GM12878 (cell line): ENCODE data around the gene ITGA4. TPM values are rescaled to one million over a fixed set of nuclear protein-coding genes. Genes with fewer than 3 reads are reported as not detected.

Experiments
- ATAC-seq: fragments of 200-7000 bp; cut with Tn5 transposase; 3 replicates; pipeline ENCODE4 v1.9.1; 2020; ENCODE audit warnings: mild to moderate bottlenecking, moderate library complexity
- BruUV-seq: library from RNA; stranded (reverse); fragments of 400-500 nt; replicated peaks from 2 replicates; lab custom pipeline; 2021; lab: Mats Ljungman, UMichigan
- CTCF ChIA-PET: fragments of 300-600 bp; sonication (Branson Sonifier 250); formaldehyde crosslinking; extraction: SDS; loops from one replicate; lab custom pipeline; 2021; ENCODE audit warnings: inconsistent platforms; lab: Yijun Ruan, JAX
- POLR2A ChIA-PET: fragments of 350-600 bp; formaldehyde crosslinking; extraction: SDS; loops from one replicate; lab custom pipeline; 2021; ENCODE audit warnings: inconsistent platforms; lab: Charles Lee
- RAD21 ChIA-PET: fragments of 300-600 bp; sonication (Branson Sonifier 250); formaldehyde crosslinking; loops from one replicate; lab custom pipeline; 2023; ENCODE audit warnings: antibody characterized with exemption; ENCODE audit not compliant: unreplicated experiment; lab: Charles Lee
- SMC1A ChIA-PET: fragments of 300-600 bp; sonication (Branson Sonifier 250); formaldehyde crosslinking; loops from one replicate; lab custom pipeline; 2023; ENCODE audit not compliant: unreplicated experiment, uncharacterized antibody; lab: Charles Lee
- DNase-seq: peaks from one replicate; pipeline ENCODE4 v3.0.0-alpha.2; 2011; ENCODE audit warnings: low read depth, low spot score
- FAIRE-seq: peaks from 3 replicates; lab custom pipeline; 2011; peaks lifted over from hg19 to GRCh38; lab: Jason Lieb, UNC
- H2AFZ ChIP-seq: 2 replicates; pipeline ENCODE4 v1.6.0; 2011; ENCODE audit warnings: low read depth, low read length, control low read depth; ENCODE audit not compliant: control insufficient read depth
- H3K27ac ChIP-seq: 2 replicates; pipeline ENCODE4 v1.5.1; 2011; ENCODE audit warnings: control low read depth; ENCODE audit not compliant: control insufficient read depth, insufficient read depth
- H3K27me3 ChIP-seq, 2 experiments: replicated peaks in 1 of 2; 2 replicates each; pipeline versions ENCODE4 v1.6.0 to v1.6.1; 2011; ENCODE audit warnings: low read length in 1 of 2; ENCODE audit not compliant: control insufficient read depth in 2 of 2, insufficient read depth in 2 of 2
- H3K36me3 ChIP-seq, 2 experiments: 2 replicates each; pipeline ENCODE4 v1.5.1; 2011; ENCODE audit warnings: low read length in 1 of 2; ENCODE audit not compliant: control insufficient read depth in 2 of 2, insufficient read depth in 2 of 2
- H3K4me1 ChIP-seq: 2 replicates; pipeline ENCODE4 v1.6.1; 2011; ENCODE audit warnings: mild to moderate bottlenecking, low read length, moderate library complexity, mixed read lengths; ENCODE audit not compliant: control insufficient read depth, insufficient read depth
- H3K4me2 ChIP-seq: 2 replicates; pipeline ENCODE4 v1.6.0; 2011; ENCODE audit warnings: control low read depth; ENCODE audit not compliant: control insufficient read depth, insufficient read depth
- H3K4me3 ChIP-seq: fragments of 200-600 bp; sonication (generic); 2 replicates; pipeline ENCODE4 v1.5.1; 2016
- H3K79me2 ChIP-seq: 2 replicates; pipeline ENCODE4 v1.6.0; 2011; ENCODE audit warnings: low read length; ENCODE audit not compliant: control insufficient read depth, insufficient read depth
- H3K9ac ChIP-seq: 2 replicates; pipeline ENCODE4 v1.8.0; 2011; ENCODE audit warnings: low read length, control low read depth, mixed read lengths; ENCODE audit not compliant: control insufficient read depth, insufficient read depth
- H3K9me3 ChIP-seq: replicated peaks from 3 replicates; pipeline ENCODE4 v1.5.1; 2011; ENCODE audit warnings: mild to moderate bottlenecking, low read length; ENCODE audit not compliant: control insufficient read depth, insufficient read depth
- H4K20me1 ChIP-seq: 2 replicates; pipeline ENCODE4 v1.6.0; 2011; ENCODE audit not compliant: control insufficient read depth, insufficient read depth
- BCL3 ChIP-seq: IDR thresholded peaks from 2 replicates; pipeline ENCODE4 v1.6.1; 2011; ENCODE audit warnings: borderline replicate concordance, low read depth, mild to moderate bottlenecking, moderate library complexity, low read length; ENCODE audit not compliant: insufficient read depth, poor library complexity, severe bottlenecking
- CUX1 ChIP-seq: IDR thresholded peaks from 2 replicates; pipeline ENCODE4 v1.6.1; 2012; ENCODE audit warnings: improper control_type of control experiment, low read depth, low read length; ENCODE audit not compliant: insufficient replicate concordance
- ETV6 ChIP-seq, 2 experiments: fragments of 450-650 bp in 1 of 2; IDR thresholded peaks in 1 of 2; conservative IDR thresholded peaks in 1 of 2; 2 replicates each; pipeline ENCODE4 v1.6.1; 2014; ENCODE audit warnings: antibody characterized with exemption in 1 of 2, borderline replicate concordance in 1 of 2, low read depth in 1 of 2, mild to moderate bottlenecking in 1 of 2, moderate library complexity in 1 of 2
- HDAC6 ChIP-seq: fragments of 200-600 bp; sonication (generic); IDR thresholded peaks from one replicate; pipeline ENCODE4 v1.8.0; 2017; ENCODE audit warnings: antibody characterized with exemption; ENCODE audit not compliant: unreplicated experiment
- IKZF2 ChIP-seq, 2 experiments: fragments of 450-650 bp; IDR thresholded peaks; 2 replicates each; pipeline ENCODE4 v1.6.1; 2017; ENCODE audit warnings: mild to moderate bottlenecking in 2 of 2, moderate library complexity in 2 of 2
- KLF5 ChIP-seq: fragments of 450-650 bp; IDR thresholded peaks from 2 replicates; pipeline ENCODE4 v1.6.1; 2014; ENCODE audit warnings: mild to moderate bottlenecking; ENCODE audit not compliant: partially characterized antibody
- POLR2AphosphoS2 ChIP-seq: IDR thresholded peaks from 2 replicates; pipeline ENCODE4 v1.6.1; 2011; ENCODE audit warnings: low read depth, mild to moderate bottlenecking, low read length, improper control_type of control experiment, moderate library complexity
- RB1 ChIP-seq: fragments of 450-650 bp; formaldehyde crosslinking; IDR thresholded peaks from 2 replicates; pipeline ENCODE4 v1.6.1; 2017; ENCODE audit warnings: mild to moderate bottlenecking, borderline replicate concordance
- SMAD5 ChIP-seq: IDR thresholded peaks from 2 replicates; pipeline ENCODE4 v1.6.1; 2016; ENCODE audit warnings: antibody characterized with exemption, low read depth
- SP1 ChIP-seq: IDR thresholded peaks from one replicate; pipeline ENCODE4 v1.6.1; 2011; ENCODE audit warnings: low read depth, low read length
- TCF12 ChIP-seq: IDR thresholded peaks from 2 replicates; pipeline ENCODE4 v1.6.1; 2011; ENCODE audit warnings: low read depth, mild to moderate bottlenecking, low read length
- WRNIP1 ChIP-seq: IDR thresholded peaks from 2 replicates; pipeline ENCODE4 v1.6.1; 2011; ENCODE audit warnings: low read depth, low read length, improper control_type of control experiment, borderline replicate concordance
- WGBS: methylation state at CpG from one replicate; pipeline ENCODE4 v1.1.6; 2016; ENCODE audit warnings: low lambda C conversion rate; ENCODE audit not compliant: insufficient replicate concordance, insufficient coverage; ENCODE audit errors: missing lambda C conversion rate; 5-methylcytosine and 5-hydroxymethylcytosine counted together
- in situ Hi-C: fragments of 300-500 bp; cut with MboI; formaldehyde crosslinking; loops from 9 replicates; pipeline ENCODE4 v1.14.3; 2018; ENCODE audit warnings: mixed read lengths
- intact Hi-C: fragments of 100-400 bp; cut with micrococcal nuclease; formaldehyde crosslinking; loops from one replicate; pipeline ENCODE4 v1.14.2; 2022; ENCODE audit not compliant: unreplicated experiment
- polyA plus RNA-seq, 11 experiments: library from polyadenylated mRNA; depleted of rRNA in 4 of 11; unstranded in 6 of 11; stranded (reverse) in 5 of 11; fragments of >200 nt; fragmentation: Nextera tagmentation in 4 of 11; fragmentation: Illumina TruSeq in 1 of 11; extraction: Ambion mirVana in 4 of 11; extraction: Trizol in 1 of 11; gene quantifications; 1 replicate in 1 of 11; 2 replicates in 10 of 11; pipeline versions ENCODE4 v1.2.1 to v1.2.3, GENCODE V29; 2011 to 2016; ENCODE audit warnings: inconsistent platforms in 2 of 11, missing spikeins in 2 of 11, low read depth in 1 of 11
- total RNA-seq, 4 experiments: library from RNA; depleted of rRNA in 3 of 4; stranded (reverse); fragments of >200 nt in 3 of 4; fragmentation: Illumina TruSeq in 1 of 4; extraction: Trizol in 1 of 4; gene quantifications; 2 replicates each; pipeline versions ENCODE4 v1.2.1 to v1.2.3, GENCODE V29; 2013 to 2021

ITGA4 gene
- total and polyA plus RNA-seq, 10 of the 15 experiments (the other 5 are each of a cell fraction or from before 2014, with no cell fraction given), result 12.4 to 87.9 (median 63.5) TPM

- Histone ChIP-seq H3K27ac (no peak overlapping the region), H3K4me3 (no peak overlapping the region), H3K9me3 (no peaks in the 10 kb centered on the region), H2AFZ (no peak overlapping the region), H3K4me2 (no peak overlapping the region), H3K9ac (no peak overlapping the region), H3K27me3 (no peaks in the 10 kb centered on the region), H3K4me1 (peaks cover 19% of the 10 kb centered on the region), H4K20me1 (peaks cover 5% of the 10 kb centered on the region; the same call in 1 of the 2 replicates), H3K79me2 (peaks cover 54% of the 10 kb centered on the region), H3K36me3 (peaks cover 0 to 34% of the 10 kb centered on the region in 2 experiments; a peak in 2 of 4 replicates)
- ATAC-seq (no peak), DNase-seq (no peak), FAIRE-seq (no peak)
- 65% methylated on average over 3 of the region's 3 CpGs for WGBS
- in situ Hi-C loops (no loop called here), intact Hi-C loops (no loop called here)
- CTCF ChIA-PET, result interaction anchor here (0.6 to 9.3 kb wide), 7 partner anchors 7 to 240 kb away, joined by 3 to 56 read pairs (median 3); no protein-coding TSS in a partner anchor
- no TSS peak for BruUV-seq
- SMC1A ChIA-PET, result interaction anchor here (0.6 to 5.9 kb wide), 11 partner anchors 7 to 370 kb away, joined by 3 to 21 read pairs (median 5); no protein-coding TSS in a partner anchor
- TF ChIP-seq POLR2AphosphoS2 (no peak), BCL3 (no peak), WRNIP1 (no peak), TCF12 (no peak), KLF5 (no peak), IKZF2 (IDR thresholded peaks at IDR 0.05) (no peak), SP1 (no peak), HDAC6 (no peak), RB1 (no peak), SMAD5 (no peak), ETV6 (conservative IDR thresholded peaks at IDR 0.05 in 1 of 2, IDR thresholded peaks at IDR 0.05 in 1 of 2; ENCODE audit: borderline replicate concordance in 1 of 2, low read depth in 1 of 2) (no peak), CUX1 (no peak)
- POLR2A ChIA-PET, result no interaction called here
- RAD21 ChIA-PET, result interaction anchor here (1.2 to 1.6 kb wide), 4 partner anchors 12 to 370 kb away, joined by 3 to 5 read pairs (median 3); no protein-coding TSS in a partner anchor
Observed at GRCh38 chr2:181474222-181474881, 17.2 kb downstream of the ITGA4 start.
